Subcutaneous abdominal adipose tissue (tissue), 5 donors: ENCODE data around the gene KLF2.

Source experiments
- H3K27ac ChIP-seq: one replicate; pipeline ENCODE4 v1.7.0; 2013; ENCODE audit warnings: low read depth, mild to moderate bottlenecking, inconsistent platforms, low read length, moderate library complexity
- H3K27me3 ChIP-seq, 5 donors: one replicate each; pipeline ENCODE4 v1.7.0; 2013; ENCODE audit warnings: low read length in 5 of 5, inconsistent platforms in 1 of 5; ENCODE audit not compliant: control insufficient read depth in 5 of 5, insufficient read depth in 4 of 5
- H3K36me3 ChIP-seq, 5 donors: one replicate each; pipeline ENCODE4 v1.7.0; 2013; ENCODE audit warnings: low read length in 5 of 5; ENCODE audit not compliant: control insufficient read depth in 5 of 5, insufficient read depth in 5 of 5
- H3K4me1 ChIP-seq, 5 donors: one replicate each; pipeline ENCODE4 v1.7.0; 2013; ENCODE audit warnings: low read length in 5 of 5, mild to moderate bottlenecking in 3 of 5, moderate library complexity in 1 of 5; ENCODE audit not compliant: control insufficient read depth in 5 of 5, insufficient read depth in 5 of 5
- H3K4me3 ChIP-seq, 5 donors: one replicate each; pipeline ENCODE4 v1.7.0; 2013; ENCODE audit warnings: low read length in 5 of 5, low read depth in 1 of 5
- H3K9ac ChIP-seq, 5 donors: one replicate each; pipeline ENCODE4 v1.7.0; 2013; ENCODE audit warnings: low read length in 5 of 5, mild to moderate bottlenecking in 4 of 5, moderate library complexity in 3 of 5
- H3K9me3 ChIP-seq, 5 donors: one replicate each; pipeline ENCODE4 v1.7.0; 2013; ENCODE audit warnings: low read length in 5 of 5; ENCODE audit not compliant: control insufficient read depth in 5 of 5
- donor health status: healthy.
- donor health status: healthy.
- donor health status: healthy.
- donor health status: healthy.
- donor health status: healthy.

KLF2 gene

GRCh38 chr19:16326401-16327168, 2.0 kb downstream of the KLF2 start:
- H3K4me3 ChIP-seq, result peak overlapping the region; percentile 86 to 98 (median 97)
- H3K9me3 ChIP-seq, result no peaks in the 10 kb centered on the region
- H3K27me3 ChIP-seq, result peaks cover 0 to 3% (median 0%) of the 10 kb centered on the region in 5 donors
- peak overlapping the region; percentile 48 to 89 (median 79) for H3K9ac ChIP-seq
- H3K27ac ChIP-seq, result peak overlapping the region; percentile 90
- peaks cover 11 to 47% (median 37%) of the 10 kb centered on the region in 5 donors for H3K4me1 ChIP-seq
- H3K36me3 ChIP-seq, result peaks cover 0 to 34% (median 26%) of the 10 kb centered on the region in 5 donors

DNA sequence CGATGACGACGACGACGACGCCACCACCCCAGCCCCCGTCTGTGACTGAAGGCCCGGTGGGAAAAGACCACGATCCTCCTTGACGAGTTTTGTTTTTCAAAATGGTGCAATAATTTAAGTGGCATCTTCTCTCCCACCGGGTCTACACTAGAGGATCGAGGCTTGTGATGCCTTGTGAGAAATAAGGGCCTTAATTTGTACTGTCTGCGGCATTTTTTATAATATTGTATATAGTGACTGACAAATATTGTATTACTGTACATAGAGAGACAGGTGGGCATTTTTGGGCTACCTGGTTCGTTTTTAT, 2.5 kb downstream of the KLF2 start:
- peak overlapping the region in 4 of 5 donors; percentile 71 to 89 (median 79) for H3K9ac ChIP-seq
- H3K27me3 ChIP-seq, result peaks cover 0 to 3% (median 0%) of the 10 kb centered on the region in 5 donors
- peak overlapping the region; percentile 90 for H3K27ac ChIP-seq
- peak overlapping the region; percentile 79 to 98 (median 97) for H3K4me3 ChIP-seq
- no peaks in the 10 kb centered on the region for H3K9me3 ChIP-seq
- H3K4me1 ChIP-seq, result peaks cover 11 to 51% (median 40%) of the 10 kb centered on the region in 5 donors
- peaks cover 0 to 34% (median 26%) of the 10 kb centered on the region in 5 donors for H3K36me3 ChIP-seq

- peaks cover 0 to 34% (median 26%) of the 10 kb centered on the region in 5 donors for H3K36me3 ChIP-seq
- peak overlapping the region in 4 of 5 donors; percentile 71 to 89 (median 79) for H3K9ac ChIP-seq
- H3K9me3 ChIP-seq, result no peaks in the 10 kb centered on the region
- peak overlapping the region; percentile 79 to 98 (median 97) for H3K4me3 ChIP-seq
- peaks cover 11 to 51% (median 40%) of the 10 kb centered on the region in 5 donors for H3K4me1 ChIP-seq
- H3K27me3 ChIP-seq, result peaks cover 0 to 3% (median 0%) of the 10 kb centered on the region in 5 donors
- H3K27ac ChIP-seq, result peak overlapping the region; percentile 90
Measured at GRCh38 chr19:16327501-16327900, 2.9 kb downstream of the KLF2 start.

- H3K4me1 ChIP-seq, result peaks cover 11 to 51% (median 40%) of the 10 kb centered on the region in 5 donors
- peak overlapping the region; percentile 79 to 98 (median 97) for H3K4me3 ChIP-seq
- H3K27ac ChIP-seq, result peak overlapping the region; percentile 90
- H3K9me3 ChIP-seq, result no peaks in the 10 kb centered on the region
- peaks cover 0 to 3% (median 0%) of the 10 kb centered on the region in 5 donors for H3K27me3 ChIP-seq
- H3K36me3 ChIP-seq, result peaks cover 0 to 34% (median 26%) of the 10 kb centered on the region in 5 donors
- peak overlapping the region; percentile 40 to 89 (median 71) for H3K9ac ChIP-seq
Measured at GRCh38 chr19:16327911-16328823, 3.5 kb downstream of the KLF2 start.

- H3K9ac ChIP-seq, result peak overlapping the region in 1 of 5 donors; percentile 68
- no peaks in the 10 kb centered on the region for H3K9me3 ChIP-seq
- H3K27me3 ChIP-seq, result peaks cover 0 to 3% (median 0%) of the 10 kb centered on the region in 5 donors
- peaks cover 0 to 34% (median 26%) of the 10 kb centered on the region in 5 donors for H3K36me3 ChIP-seq
- H3K4me1 ChIP-seq, result peaks cover 9 to 43% (median 35%) of the 10 kb centered on the region in 5 donors
- peak overlapping the region; percentile 90 for H3K27ac ChIP-seq
- H3K4me3 ChIP-seq, result peak overlapping the region in 4 of 5 donors; percentile 79 to 98 (median 97)
Measured at GRCh38 chr19:16328824-16329482, 4.3 kb downstream of the KLF2 start.

- Histone ChIP-seq H3K4me1 (peaks cover 9 to 40% (median 31%) of the 10 kb centered on the region in 5 donors), H3K27me3 (peaks cover 0 to 3% (median 0%) of the 10 kb centered on the region in 5 donors), H3K27ac (no peak overlapping the region), H3K4me3 (no peak overlapping the region), H3K36me3 (peaks cover 0 to 34% (median 26%) of the 10 kb centered on the region in 5 donors), H3K9ac (no peak overlapping the region), H3K9me3 (no peaks in the 10 kb centered on the region)
Measured at GRCh38 chr19:16330368-16330801, 5.8 kb downstream of the KLF2 start.

DNA sequence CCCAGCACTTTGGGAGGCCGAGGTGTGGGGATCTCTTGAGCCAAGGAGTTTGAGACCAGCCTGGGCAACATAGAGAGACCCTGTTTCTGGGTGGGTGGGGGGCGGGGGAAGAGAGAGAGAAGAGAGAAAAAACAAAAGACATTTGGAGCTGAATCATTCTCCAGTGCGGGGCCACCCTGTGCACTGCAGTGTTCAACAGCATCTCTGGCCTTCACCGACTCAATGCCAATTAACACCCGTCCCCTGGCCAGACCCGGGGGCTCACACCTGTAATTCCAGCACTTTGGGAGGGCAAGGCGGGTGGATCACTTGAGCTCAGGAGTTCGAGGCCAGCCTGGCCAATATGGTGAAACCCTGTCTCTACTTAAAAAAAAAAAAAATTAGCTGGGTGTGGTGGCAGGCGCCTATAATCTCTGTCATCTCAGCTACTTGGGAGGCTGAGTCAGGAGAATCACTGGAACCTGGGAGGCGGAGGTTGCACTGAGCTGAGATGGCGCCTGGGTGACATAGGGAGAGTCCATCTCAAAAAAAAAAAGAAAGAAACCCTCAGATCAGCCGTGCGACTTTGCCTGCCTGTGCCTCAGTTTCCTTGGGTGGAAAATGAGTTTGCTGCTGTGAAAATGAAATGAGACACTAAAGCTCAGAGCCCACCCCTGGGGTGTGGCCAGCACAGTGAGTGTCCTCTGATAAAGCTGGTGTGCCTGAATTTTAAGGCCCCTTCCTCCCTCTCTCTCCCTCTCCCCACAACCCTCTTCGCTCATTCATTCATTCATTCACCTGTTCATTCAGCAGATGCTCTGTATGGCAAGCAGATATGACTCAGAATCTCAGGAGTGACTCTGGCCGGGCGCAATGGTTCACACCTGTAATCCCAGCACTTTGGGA, 6.4 kb downstream of the KLF2 start:
- peaks cover 0 to 29% (median 22%) of the 10 kb centered on the region in 5 donors for H3K36me3 ChIP-seq
- H3K27me3 ChIP-seq, result peaks cover 0 to 3% (median 0%) of the 10 kb centered on the region in 5 donors
- no peak overlapping the region for H3K4me3 ChIP-seq
- no peaks in the 10 kb centered on the region for H3K9me3 ChIP-seq
- H3K9ac ChIP-seq, result no peak overlapping the region
- no peak overlapping the region for H3K27ac ChIP-seq
- H3K4me1 ChIP-seq, result peaks cover 9 to 36% (median 29%) of the 10 kb centered on the region in 5 donors

GRCh38 chr19:16333001-16333586, 8.5 kb downstream of the KLF2 start:
- Histone ChIP-seq H3K9me3 (no peaks in the 10 kb centered on the region), H3K27me3 (peaks cover 0 to 4% (median 0%) of the 10 kb centered on the region in 5 donors), H3K9ac (no peak overlapping the region), H3K4me1 (peaks cover 7 to 28% (median 19%) of the 10 kb centered on the region in 5 donors), H3K4me3 (no peak overlapping the region), H3K36me3 (peaks cover 0 to 9% (median 4%) of the 10 kb centered on the region in 5 donors), H3K27ac (no peak overlapping the region)
